Measurements from ENCODE around the gene RNASEH2C.
"Not testable (repeated sequence)": the region's sequence is repeated elsewhere in the genome, so short reads cannot be mapped to it uniquely, and the experiment has no call there.

DNA sequence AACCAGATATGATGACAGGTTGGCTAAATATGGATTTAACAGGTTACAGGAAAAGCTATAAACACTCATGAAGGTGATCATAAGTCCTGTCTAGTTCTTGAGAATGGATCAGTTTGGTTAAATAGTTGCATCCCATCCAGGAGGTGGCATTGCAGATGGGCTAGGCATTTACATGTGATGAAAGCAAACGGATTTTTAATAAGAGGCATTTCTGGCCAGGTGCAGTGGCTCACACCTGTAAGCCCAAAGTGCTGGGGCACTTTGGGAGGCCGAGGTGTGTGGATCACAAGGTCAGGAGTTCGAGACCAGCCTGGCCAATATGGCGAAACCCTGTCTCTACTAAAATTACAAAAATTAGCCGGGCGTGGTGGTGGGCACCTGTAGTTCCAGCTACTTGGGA is 37.1 kb downstream of the RNASEH2C start:
- TF ChIP-seq, protein P1, sequence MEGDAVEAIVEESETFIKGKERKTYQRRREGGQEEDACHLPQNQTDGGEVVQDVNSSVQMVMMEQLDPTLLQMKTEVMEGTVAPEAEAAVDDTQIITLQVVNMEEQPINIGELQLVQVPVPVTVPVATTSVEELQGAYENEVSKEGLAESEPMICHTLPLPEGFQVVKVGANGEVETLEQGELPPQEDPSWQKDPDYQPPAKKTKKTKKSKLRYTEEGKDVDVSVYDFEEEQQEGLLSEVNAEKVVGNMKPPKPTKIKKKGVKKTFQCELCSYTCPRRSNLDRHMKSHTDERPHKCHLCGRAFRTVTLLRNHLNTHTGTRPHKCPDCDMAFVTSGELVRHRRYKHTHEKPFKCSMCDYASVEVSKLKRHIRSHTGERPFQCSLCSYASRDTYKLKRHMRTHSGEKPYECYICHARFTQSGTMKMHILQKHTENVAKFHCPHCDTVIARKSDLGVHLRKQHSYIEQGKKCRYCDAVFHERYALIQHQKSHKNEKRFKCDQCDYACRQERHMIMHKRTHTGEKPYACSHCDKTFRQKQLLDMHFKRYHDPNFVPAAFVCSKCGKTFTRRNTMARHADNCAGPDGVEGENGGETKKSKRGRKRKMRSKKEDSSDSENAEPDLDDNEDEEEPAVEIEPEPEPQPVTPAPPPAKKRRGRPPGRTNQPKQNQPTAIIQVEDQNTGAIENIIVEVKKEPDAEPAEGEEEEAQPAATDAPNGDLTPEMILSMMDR (conservative IDR thresholded peaks at IDR 0.05) = not testable (repeated sequence)
- not testable (repeated sequence) for TF ChIP-seq ZFX (IDR thresholded peaks at IDR 0.05)

All from C4-2B (cell line).